NCI-H2107 (cell line): ENCODE results near the gene KDM4B.
"Not testable (repeated sequence)": the region's sequence is repeated elsewhere in the genome, so short reads cannot be mapped to it uniquely, and the experiment has no call there.

Experiments
- DNase-seq: peaks from one replicate; lab custom pipeline; 2025; lab: John Stamatoyannopoulos, UW

The KDM4B gene

GRCh38 chr19:5013761-5014160, 44.8 kb downstream of the KDM4B start:
- no peak for DNase-seq

GRCh38 chr19:5014941-5015340, 46.0 kb downstream of the KDM4B start:
- no peak for DNase-seq

- no peak for DNase-seq
Observed at GRCh38 chr19:5016268-5016667, 47.4 kb downstream of the KDM4B start.

- DNase-seq: no peak
Observed at GRCh38 chr19:5016781-5017180, 47.9 kb downstream of the KDM4B start.

GRCh38 chr19:5017235-5017634, 48.3 kb downstream of the KDM4B start:
- DNase-seq: no peak

- no peak for DNase-seq
Observed at GRCh38 chr19:5018224-5019015, 49.5 kb downstream of the KDM4B start.

GRCh38 chr19:5020368-5020767, 51.5 kb downstream of the KDM4B start:
- DNase-seq: no peak

GRCh38 chr19:5021046-5021445, 52.1 kb downstream of the KDM4B start:
- DNase-seq: no peak

- DNase-seq: no peak
Observed at GRCh38 chr19:5022066-5022860, 53.4 kb downstream of the KDM4B start.

- no peak for DNase-seq
Observed at GRCh38 chr19:5023128-5023571, 54.2 kb downstream of the KDM4B start.

GRCh38 chr19:5024282-5024681, 55.4 kb downstream of the KDM4B start:
- DNase-seq: no peak

GRCh38 chr19:5025027-5025426, 56.1 kb downstream of the KDM4B start:
- no peak for DNase-seq

GRCh38 chr19:5026706-5027273, 57.9 kb downstream of the KDM4B start:
- DNase-seq: no peak

GRCh38 chr19:5028229-5028886, 59.4 kb downstream of the KDM4B start:
- no peak for DNase-seq

GRCh38 chr19:5029596-5029995, 60.7 kb downstream of the KDM4B start:
- DNase-seq: not testable (repeated sequence)

- DNase-seq: no peak
Observed at GRCh38 chr19:5030136-5030820, 61.4 kb downstream of the KDM4B start.

- no peak for DNase-seq
Observed at GRCh38 chr19:5030822-5031221, 61.9 kb downstream of the KDM4B start.

- DNase-seq: peak; percentile 84
Observed at GRCh38 chr19:5031231-5032100, 62.6 kb downstream of the KDM4B start.

GRCh38 chr19:5032101-5032967, 63.4 kb downstream of the KDM4B start:
- no peak for DNase-seq
